Prostate gland (tissue), 2 donors: ENCODE data around the gene INPP5F.

ENCODE experiments used
- CTCF ChIP-seq, 4 experiments: fragments of 200-600 bp in 2 of 4; fragments of 450-650 bp in 2 of 4; sonication (generic) in 2 of 4; IDR thresholded peaks; 1 replicate in 3 of 4; 2 replicates in 1 of 4; pipeline ENCODE4 v1.5.1; 2016 to 2019; ENCODE audit warnings: antibody characterized with exemption in 4 of 4, mild to moderate bottlenecking in 2 of 4, moderate library complexity in 2 of 4
- POLR2A ChIP-seq: fragments of 450-650 bp; IDR thresholded peaks from one replicate; pipeline ENCODE4 v1.6.1; 2016; ENCODE audit warnings: antibody characterized with exemption, mild to moderate bottlenecking
- POLR2AphosphoS5 ChIP-seq: sonication (generic); formaldehyde crosslinking; IDR thresholded peaks from one replicate; pipeline ENCODE4 v1.6.1; 2017; ENCODE audit warnings: antibody characterized with exemption

GRCh38 chr10:119860866-119861607 is 135.2 kb downstream of the INPP5F start:
- TF ChIP-seq CTCF (IDR thresholded peaks at IDR 0.05) (no peak), POLR2A (no peak), POLR2AphosphoS5 (no peak)
